ENCODE measurements around the gene MFSD11.
"Not testable (repeated sequence)": the region's sequence is repeated elsewhere in the genome, so short reads cannot be mapped to it uniquely, and the experiment has no call there.

MFSD11 gene

DNA sequence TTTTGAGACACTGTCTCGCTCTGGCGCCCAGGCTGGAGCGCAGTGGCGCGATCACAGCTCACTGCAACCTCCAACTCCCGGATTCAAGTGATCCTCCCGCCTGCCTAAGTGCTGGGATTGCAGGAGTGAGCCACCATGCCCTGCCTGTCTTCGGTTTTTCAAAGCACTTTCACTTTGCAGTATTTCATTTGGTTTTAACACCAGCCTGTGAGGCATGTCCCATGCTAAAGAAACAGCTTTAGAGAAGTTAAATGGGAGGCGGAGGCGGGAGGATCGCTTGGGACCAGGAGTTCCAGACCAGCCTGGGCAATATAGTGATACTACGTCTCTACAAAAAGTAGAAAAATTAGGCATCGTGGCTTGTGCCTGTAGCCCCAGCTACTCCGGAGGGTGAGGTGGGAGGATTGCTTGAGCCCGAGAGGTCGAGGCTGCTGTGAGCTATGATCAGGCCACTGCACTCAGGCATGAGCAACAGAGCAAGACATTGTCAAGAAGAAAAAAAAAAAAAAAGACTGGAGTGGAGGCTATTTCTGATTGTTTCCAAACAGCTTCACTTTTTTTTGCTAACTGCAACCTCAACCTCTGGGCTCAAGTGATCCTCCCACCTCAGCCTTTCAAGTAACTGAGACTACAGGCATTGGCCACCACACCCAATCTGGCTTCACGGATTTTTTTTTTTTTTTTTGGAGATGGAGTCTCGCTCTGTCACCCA, 10.0 kb upstream of the MFSD11 start:
- peak; percentile 23 for DNase-seq

DNA sequence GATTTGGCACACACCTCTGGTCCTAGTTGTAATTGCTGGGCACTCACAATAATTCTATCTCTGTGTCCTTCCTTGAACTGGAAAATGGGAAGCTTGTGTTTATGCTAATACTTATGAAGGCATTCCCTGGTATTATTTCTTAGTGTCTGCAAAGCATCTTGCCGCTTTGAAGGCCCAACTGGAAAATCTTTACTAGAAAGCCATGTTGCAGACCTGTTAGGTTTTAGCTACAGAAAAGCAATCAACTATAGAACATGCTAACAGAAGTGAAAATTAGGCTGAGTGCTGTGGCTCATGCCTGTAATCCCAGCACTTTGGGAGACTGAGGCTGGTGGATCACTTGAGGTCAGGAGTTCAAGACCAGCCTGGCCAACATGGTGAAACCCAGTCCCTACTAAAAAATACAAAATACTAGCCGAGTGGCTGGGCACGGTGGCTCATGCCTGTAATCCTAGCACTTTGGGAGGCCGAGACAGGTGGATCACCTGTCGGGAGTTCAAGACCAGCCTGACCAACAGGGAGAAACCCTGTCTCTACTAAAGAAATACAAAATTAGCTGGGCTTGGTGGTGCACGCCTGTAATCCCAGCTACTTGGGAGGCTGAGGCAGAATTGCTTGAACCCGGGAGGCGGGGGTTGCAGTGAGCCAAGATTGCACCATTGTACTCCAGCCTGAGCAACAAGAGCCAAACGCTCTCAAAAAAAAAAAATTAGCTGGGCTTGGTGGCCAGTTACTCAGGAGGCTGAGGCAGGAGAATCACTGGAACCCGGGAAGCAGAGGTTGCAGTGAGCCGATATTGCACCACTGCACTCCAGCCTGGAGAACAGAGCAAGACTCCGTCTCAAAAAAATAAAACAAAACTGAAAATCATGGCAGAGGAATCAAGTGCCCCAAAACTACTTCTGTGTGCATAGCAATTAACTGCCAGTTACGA, 5.9 kb upstream of the MFSD11 start:
- not testable (repeated sequence) for DNase-seq

DNA sequence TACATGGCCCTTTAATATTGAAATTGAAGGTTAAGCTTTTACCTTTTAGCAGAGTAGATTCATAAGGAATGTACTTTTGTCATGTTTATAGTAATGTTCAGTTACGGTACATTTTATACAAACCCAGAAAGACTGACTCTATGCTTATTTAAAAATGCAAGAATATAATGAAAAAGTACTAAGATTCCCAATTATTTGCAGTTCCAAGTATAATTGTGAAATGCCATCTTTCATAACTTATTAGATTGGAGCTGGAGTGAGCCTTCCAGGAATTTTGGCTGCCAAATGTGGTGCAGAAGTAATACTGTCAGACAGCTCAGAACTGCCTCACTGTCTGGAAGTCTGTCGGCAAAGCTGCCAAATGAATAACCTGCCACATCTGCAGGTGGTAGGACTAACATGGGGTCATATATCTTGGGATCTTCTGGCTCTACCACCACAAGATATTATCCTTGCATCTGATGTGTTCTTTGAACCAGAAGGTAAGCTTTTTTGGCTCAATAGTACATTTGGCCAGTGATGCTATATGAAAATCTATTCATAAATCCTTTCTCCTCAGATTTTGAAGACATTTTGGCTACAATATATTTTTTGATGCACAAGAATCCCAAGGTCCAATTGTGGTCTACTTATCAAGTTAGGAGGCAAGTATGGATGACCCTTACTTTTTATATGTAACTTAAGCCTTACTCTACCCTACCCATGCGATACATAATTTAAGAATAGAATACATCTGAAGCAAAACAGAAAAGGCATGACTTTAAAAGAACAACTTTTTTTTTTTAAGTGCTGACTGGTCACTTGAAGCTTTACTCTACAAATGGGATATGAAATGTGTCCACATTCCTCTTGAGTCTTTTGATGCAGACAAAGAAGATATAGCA, 4.9 kb upstream of the MFSD11 start:
- DNase-seq: no peak

DNA sequence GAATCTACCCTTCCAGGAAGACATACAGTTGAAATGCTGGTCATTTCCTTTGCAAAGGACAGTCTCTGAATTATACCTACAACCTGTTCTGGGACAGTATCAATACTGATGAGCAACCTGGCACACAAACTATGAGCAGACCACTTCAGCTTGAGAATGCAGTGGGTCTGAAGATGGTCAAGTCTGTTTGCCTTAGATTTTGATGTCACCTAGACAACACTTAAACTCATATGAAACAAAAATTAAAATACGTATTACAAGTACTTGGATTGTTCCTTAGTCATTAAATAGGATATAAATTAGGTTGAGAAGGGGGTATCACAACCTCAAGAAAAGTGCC, 4.3 kb upstream of the MFSD11 start:
- DNase-seq: no peak

DNA sequence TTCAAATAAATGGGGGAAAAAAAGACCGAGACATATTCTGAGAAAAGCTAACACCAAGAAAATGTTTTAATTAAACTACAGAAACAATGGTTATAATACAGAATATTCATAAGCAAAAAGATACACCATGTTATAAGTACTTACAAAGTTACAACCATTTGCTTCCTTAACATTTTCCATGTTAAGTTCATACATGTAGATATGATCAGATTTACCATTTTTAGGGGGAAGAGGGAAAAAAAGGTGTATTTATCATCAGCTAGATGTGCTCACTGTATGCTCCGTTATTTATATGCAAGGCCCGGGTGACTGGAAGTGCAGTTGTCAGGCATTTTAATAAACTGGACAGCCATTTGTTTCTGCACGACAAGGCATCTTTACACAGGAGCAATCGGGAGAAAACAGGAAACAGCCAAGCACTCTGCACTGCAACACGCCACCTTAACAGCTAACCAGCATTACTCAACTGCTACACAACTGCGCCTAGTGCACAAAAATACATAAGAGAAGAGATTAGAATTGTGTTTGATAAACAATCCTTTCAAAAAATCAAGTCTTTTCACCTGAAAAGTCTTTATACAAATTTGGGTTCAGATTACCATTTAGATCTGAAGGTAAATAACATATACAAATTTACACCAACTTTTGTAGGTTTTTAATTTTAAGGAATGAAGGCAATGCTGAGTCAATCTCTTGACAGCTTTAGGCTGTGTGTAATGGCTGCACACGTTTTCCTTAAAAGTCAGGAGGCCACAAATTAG, 3.7 kb upstream of the MFSD11 start:
- DNase-seq: peak; percentile 48

DNA sequence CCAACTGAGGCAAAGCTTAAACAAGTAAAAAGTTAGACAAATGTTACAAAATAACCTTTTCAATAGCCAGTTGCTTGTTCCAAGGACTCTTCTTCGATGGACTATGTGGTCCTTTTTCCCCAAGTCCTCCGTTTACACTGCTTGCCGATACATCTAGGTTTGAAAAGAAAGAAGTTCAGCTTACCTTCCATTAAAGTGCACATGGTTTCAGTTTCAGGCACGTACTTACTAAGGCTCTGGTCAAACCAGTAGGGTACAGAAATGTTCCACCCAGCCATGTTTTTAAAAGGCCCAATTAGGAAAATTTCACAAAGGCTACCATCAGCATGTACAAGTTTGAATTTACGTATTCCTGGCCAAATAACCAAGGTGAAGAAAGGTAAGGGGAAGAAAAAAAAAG, 2.9 kb upstream of the MFSD11 start:
- DNase-seq: peak; percentile 64

DNA sequence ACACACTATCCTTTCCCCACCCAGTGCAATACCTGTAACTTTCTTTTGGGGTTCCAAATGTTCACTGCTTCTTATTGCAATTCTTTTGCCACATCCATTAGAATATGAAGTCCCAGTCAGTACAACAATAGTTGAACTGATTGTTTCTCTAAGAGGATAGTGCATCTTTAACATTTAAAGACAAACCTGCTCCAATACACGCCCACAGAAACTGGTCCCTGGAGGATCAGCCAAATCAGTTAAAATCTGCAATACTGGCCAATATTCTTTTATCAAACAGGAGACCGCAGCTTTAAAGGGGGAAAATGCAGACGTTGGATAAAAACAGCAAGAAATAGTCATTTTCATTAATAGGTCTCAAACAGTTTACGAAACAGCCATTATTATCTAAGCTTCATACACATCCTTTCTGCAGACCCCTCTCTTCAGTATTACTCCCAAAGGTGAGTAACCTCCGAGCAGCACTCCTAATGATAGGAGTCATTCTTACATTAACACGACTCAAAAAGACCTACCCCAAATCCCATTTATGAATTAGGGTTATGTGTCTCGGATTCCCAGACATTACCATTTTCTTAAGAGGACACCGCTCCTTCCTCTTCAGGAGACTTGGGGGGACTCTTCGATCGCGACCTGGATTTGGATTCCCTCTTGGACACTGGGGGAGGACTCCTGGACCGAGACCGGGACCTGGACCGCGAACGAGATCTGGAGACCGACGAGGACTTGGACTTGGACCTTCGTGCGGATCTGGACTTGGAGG, 2.2 kb upstream of the MFSD11 start:
- DNase-seq: peak; percentile 21

DNA sequence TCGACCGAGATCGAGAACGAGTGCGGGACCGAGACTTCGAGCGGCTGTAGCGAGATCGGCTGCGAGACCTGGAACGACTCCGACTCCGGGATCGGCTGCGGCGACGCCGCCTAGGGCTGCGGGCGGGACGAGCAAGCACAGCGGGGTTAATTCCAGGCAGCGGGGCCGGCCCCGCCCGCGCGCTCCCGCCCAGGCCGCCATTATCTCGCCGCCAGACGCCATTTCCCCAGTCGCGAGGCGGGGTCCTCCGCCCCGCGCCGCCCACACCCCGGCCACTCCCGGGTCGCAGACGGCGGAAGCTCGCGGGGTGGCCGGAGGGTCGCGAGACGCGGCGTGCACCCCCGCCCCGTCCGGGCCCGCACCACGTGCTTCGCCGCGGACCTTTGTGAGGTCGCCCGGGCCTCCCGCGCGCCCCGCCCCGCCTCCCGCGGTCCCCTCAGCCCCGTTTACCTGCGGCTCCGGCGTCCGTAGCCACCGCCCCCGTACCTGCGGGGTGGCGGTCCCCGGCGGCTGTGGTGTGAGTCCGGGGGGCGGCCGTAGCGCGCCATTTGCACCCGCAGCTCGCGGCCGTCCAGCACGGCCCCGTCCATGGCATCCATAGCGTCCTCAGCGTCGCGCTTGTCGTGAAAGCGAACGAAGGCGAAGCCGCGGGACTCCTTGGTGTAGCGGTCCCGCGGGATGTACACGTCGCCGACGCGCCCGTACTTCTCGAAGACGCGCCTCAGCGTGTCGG, 1.4 kb upstream of the MFSD11 start:
- DNase-seq: peak; percentile 75

DNA sequence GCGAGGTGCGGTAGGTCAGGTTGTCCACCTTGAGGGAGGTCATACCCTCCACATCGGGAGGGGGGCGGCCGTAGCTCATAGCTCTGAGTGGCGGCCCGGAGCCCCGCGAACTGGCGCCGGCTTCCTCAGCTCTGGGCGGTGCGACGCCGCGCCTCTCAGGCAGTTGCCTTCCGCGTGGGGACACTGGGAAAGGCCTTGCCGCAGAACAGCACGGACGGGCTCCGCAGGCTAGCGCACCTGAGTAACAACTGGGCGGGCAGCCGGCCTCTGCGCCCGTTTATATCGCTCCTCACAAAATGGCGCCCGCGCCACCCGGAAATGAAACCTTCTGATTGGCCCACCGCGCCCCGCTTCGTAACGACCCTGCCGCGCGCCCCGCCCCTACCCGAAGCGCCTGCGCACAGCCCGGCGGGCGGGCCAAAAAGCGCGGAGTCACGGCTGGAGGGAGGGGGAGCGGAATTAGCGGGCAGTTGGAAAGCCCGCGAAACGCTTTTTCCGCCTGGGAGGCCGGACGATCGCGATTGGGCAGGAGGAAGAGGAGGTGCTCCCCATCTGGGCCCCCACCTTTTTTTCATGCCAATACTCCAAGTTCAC, 740 bp upstream of the MFSD11 start, which contains the start of gene SRSF2:
Gene SRSF2, minus strand, starts transcription at position 250 of the 594 bp plus-strand sequence. Its CDS starts 171 bp downstream, at position 79.
- peak; percentile 99 for DNase-seq

DNA sequence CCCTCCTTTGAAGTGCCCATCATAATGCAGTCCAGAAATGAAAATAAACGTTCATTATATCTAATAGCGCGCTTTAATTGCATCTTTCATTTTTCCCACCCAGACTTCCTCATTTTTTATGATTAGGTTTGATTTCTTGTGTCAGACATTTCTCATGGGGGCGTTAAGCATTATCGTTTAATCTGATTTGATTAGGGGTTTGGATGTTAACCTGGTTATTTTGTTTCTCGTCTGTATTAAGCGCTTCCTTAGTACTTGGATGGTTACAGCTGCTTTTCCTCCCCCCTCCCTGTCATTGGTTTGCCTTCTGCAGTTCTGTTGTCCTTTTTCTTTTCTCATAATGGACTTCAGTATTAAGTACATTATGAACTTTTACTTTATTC, 540 bp downstream of the MFSD11 start:
- DNase-seq: no peak

DNA sequence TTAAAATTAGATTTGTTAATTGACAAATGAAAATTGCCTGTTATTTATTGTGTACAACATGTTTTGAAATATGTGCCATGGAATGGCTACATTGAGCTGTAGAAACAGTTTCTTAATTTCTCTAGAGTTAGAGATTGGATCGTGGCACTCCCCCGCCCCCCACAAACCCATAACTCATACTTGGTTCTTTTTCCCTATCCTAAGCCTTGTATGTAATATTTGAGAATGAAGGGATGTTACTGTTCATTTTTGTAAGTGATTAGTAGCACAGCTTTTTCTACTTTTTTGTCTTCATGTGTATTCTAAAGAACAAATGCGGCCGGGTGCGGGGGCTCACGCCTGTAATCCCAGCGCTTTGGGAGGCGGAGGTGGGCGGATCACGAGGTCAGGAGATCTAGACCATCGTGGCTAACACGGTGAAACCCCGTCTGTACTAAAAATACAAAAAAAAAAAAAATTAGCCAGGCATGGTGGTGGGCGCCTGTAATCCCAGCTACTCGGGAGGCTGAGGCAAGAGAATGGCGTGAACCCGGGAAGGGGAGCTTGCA, 1.7 kb downstream of the MFSD11 start:
- DNase-seq: not testable (repeated sequence)

DNA sequence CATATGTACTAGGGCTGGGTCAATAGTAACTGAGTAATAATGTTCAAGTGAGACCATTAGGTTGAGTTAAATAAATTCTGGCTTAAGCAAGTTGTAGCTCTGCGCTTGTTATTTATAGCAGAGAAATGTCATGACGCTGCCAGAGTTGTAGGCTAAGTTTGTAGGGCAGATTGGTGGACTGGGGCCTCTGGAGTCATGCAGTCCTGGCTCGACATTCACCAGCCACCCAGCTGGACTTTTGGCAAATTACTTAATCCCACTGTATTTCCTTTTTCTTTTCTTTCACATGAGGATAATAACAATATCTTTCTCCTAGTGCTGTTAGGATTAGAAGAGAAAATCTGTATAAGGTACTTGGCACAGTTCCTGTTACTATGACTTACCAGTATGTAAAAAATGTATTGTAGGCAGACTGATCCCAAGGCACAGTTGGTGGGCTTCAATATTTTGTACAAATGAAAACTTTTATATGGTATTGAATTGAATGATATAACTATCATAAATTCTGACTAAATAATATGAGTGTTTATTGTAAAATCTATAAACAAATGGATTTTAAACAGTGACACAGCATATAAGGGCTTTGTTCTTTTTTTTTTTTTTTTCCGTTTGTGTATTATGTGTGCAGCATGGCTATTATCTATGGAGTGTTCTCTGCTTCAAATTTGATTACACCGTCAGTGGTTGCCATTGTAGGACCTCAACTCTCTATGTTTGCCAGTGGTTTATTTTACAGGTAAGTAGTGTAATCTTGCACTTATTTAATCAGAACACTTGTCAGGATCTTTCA, 2.6 kb downstream of the MFSD11 start:
- DNase-seq: no peak

DNA sequence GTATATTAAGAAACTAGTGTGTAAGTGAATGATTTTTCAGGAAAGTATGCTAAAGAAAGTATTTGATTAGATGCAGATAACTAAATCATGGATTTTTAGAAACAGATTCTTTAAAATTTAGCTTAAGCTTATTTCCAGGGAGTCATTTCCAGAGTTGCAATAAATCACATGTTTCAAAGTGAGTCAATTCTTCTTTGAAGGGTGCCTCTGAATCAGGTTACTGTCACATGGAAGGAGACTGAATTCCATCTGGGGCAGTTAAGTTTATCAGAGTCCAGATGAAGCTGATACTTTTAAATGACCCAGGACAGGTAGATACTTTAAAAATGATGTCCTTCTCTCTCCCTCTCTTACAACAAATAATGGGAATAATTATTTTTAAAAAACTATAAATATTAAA, 5.0 kb downstream of the MFSD11 start:
- DNase-seq: peak; percentile 45

DNA sequence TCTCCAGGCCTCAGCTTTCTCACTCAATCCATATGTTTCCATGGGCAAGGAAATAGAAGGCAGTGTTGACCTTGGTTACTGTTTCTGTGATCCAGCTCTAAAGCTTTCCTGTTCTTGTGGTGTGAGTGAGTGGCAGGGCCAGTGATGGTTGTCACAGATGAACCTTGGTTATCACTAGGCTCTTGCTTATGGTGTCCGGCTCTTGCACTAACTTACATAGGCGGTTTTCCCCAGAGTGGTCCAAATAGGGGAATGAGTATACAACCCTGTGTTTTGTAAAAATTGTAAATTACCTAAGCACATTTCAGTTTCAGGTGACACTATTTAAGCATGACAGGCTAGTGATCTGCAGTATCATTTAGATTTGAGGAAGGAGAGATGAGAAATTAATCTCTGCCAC, 6.8 kb downstream of the MFSD11 start:
- DNase-seq: no peak

DNA sequence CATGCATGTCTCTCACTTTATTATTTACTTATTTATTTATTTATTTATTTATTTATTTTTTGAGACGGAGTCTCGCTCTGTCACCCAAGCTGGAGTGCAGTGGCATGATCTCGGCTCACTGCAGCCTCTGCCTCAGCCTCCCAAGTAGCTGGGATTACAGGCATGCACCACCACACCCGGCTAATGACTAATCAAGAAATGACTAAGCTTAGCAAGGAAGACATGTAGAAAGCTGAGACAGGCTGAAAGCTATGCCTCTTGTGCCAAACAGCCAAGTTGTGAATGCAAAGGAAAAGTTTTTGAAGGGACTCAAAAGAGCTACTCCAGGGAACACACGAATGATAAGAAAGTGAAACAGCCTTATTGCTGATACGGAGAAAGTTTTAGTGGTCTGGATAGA, 7.9 kb downstream of the MFSD11 start:
- DNase-seq: peak; percentile 34

DNA sequence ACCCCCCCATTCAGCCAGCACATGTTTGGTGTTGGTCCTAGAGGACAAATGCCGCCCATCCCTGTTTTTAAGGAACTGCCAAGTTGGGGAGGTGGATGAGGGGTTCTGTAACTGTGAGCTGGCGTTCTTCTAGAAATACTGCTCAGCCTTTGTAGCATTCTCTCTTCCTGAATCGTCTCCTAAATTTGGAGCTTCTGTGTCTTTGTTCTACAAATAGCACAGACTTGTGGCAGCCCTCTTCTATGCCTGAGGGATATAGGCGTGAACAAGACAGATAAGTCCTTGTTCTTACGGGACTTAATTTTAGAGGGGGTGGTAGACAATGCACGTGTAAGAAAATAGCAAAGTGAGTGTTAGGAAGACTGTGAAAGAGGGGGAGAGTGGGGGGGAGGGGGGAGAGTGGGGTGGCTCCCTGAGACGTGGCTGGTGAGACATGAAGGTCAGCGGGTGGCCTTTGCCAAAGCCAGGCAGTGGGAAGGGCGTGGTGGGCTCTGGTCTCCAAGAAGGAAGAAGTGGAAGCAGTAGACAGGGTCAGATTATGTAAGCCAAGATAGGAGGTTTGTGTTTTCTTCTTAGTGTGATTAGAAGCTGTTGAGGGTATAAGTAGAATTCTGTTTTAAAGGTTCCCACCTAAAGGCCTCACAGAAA, 9.9 kb downstream of the MFSD11 start:
- no peak for DNase-seq

DNA sequence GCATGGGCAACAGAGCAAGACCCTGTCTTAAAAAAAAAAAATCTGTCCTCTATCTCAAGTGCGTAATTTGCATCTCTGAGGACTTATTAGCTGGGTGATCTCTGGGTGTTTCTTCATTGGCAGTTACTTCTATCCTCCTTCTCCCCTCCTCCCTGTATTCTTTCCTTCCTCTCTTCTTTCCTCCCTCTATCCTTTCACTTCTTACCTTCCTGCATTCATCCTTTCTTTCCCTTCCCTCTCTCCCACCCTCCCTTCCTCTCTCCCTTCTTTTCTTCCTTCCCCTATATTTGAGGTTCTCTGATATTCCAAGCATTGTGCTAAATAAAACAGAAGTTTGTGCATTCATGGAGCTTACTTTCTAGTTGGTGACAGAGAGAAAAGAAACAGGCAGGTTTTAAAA, 10.7 kb downstream of the MFSD11 start:
- no peak for DNase-seq

DNA sequence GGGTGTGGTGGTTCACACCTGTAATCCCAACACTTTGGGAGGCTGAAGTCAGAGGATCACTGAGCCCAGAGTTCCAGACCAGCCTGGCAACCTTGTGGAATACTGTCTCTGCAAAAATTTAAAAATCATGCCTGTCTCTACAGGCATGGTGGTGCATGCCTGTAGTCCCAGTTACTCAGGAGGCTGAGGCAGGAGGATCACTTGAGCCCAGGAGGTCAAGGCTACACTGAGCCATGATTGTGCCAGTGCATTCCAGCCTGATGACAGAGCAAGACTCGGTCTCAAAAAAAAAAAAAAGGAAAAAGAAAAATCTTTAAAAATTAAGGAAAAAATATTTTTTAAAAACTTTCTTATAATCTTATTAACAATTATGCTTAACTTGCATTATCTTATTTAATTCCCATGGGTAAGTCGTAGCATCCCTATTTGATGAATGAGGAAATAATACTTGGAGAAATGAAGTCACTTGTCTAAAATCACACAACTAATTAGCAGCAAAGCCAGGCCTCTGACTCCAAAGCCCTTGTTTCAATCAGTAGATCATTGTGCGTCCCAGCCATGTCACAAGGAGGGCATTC, 13.6 kb downstream of the MFSD11 start:
- no peak for DNase-seq
